Naive thymus-derived CD4-positive, alpha-beta T cell (primary cell): Measurements from ENCODE around the gene PLPPR5. TPM values are rescaled to one million over a fixed set of nuclear protein-coding genes. Genes with fewer than 3 reads are reported as not detected.

Experiments
- ATAC-seq: fragments of 150-1000 bp; cut with Tn5 transposase; 2 replicates; pipeline ENCODE4 v1.10.0; 2021; ENCODE audit warnings: mild to moderate bottlenecking, moderate library complexity
- CTCF ChIA-PET: fragments of 350-600 bp; sonication (Branson Sonifier 250); formaldehyde crosslinking; loops from one replicate; lab custom pipeline; 2021; ENCODE audit warnings: antibody characterized with exemption; lab: Charles Lee
- POLR2A ChIA-PET: fragments of 350-600 bp; sonication (Branson Sonifier 250); formaldehyde crosslinking; loops from one replicate; lab custom pipeline; 2021; ENCODE audit warnings: antibody characterized with exemption, inconsistent platforms; lab: Charles Lee
- DNase-seq, 9 donors: peaks; one replicate each; pipeline versions ENCODE4 v3.0.0 to v3.0.0-alpha.2; 2020 to 2022; ENCODE audit warnings: mixed read lengths in 1 of 9
- H3K27ac ChIP-seq: one replicate; pipeline ENCODE4 v1.7.0; 2013; ENCODE audit warnings: mild to moderate bottlenecking, low read depth, low read length, moderate library complexity
- H3K27me3 ChIP-seq, 2 donors: one replicate each; pipeline ENCODE4 v1.7.0; 2013; ENCODE audit warnings: low read length in 2 of 2, mild to moderate bottlenecking in 2 of 2, moderate library complexity in 2 of 2; ENCODE audit not compliant: control insufficient read depth in 2 of 2, insufficient read depth in 2 of 2
- H3K36me3 ChIP-seq, 3 experiments: 1 replicate in 2 of 3; 2 replicates in 1 of 3; pipeline ENCODE4 v1.7.0; 2013; ENCODE audit warnings: low read length in 3 of 3, mild to moderate bottlenecking in 3 of 3, moderate library complexity in 1 of 3; ENCODE audit not compliant: insufficient read depth in 3 of 3, control insufficient read depth in 2 of 3
- H3K4me1 ChIP-seq, 2 donors: one replicate each; pipeline ENCODE4 v1.7.0; 2013; ENCODE audit warnings: low read length in 2 of 2, mild to moderate bottlenecking in 2 of 2, moderate library complexity in 1 of 2; ENCODE audit not compliant: control insufficient read depth in 2 of 2, insufficient read depth in 2 of 2
- H3K4me3 ChIP-seq: 2 replicates; pipeline ENCODE4 v1.7.0; 2013; ENCODE audit warnings: mild to moderate bottlenecking, low read length
- H3K9me3 ChIP-seq, 3 experiments: 1 replicate in 2 of 3; 2 replicates in 1 of 3; pipeline ENCODE4 v1.7.0; 2013; ENCODE audit warnings: low read length in 3 of 3; ENCODE audit not compliant: control insufficient read depth in 2 of 3
- H3K27ac Mint-ChIP-seq, 9 donors: one replicate each; pipeline ENCODE4 v1.8.0; 2020 to 2022; ENCODE audit warnings: mixed read lengths in 9 of 9, mild to moderate bottlenecking in 8 of 9, moderate library complexity in 5 of 9, inconsistent platforms in 2 of 9
- H3K27me3 Mint-ChIP-seq, 5 donors: one replicate each; pipeline ENCODE4 v1.8.0; 2021 to 2022; ENCODE audit warnings: mixed read lengths in 5 of 5, mild to moderate bottlenecking in 1 of 5
- H3K36me3 Mint-ChIP-seq, 5 donors: one replicate each; pipeline ENCODE4 v1.8.0; 2020 to 2022; ENCODE audit warnings: mixed read lengths in 5 of 5, mild to moderate bottlenecking in 3 of 5, inconsistent platforms in 1 of 5
- H3K4me1 Mint-ChIP-seq, 7 donors: one replicate each; pipeline ENCODE4 v1.8.0; 2020 to 2022; ENCODE audit warnings: mixed read lengths in 7 of 7, mild to moderate bottlenecking in 3 of 7, inconsistent platforms in 1 of 7
- H3K4me3 Mint-ChIP-seq, 10 donors: one replicate each; pipeline ENCODE4 v1.8.0; 2020 to 2022; ENCODE audit warnings: mild to moderate bottlenecking in 10 of 10, mixed read lengths in 10 of 10, moderate library complexity in 6 of 10, inconsistent platforms in 2 of 10
- H3K9me3 Mint-ChIP-seq, 11 donors: one replicate each; pipeline ENCODE4 v1.8.0; 2020 to 2022; ENCODE audit warnings: mixed read lengths in 11 of 11, mild to moderate bottlenecking in 4 of 11, inconsistent platforms in 1 of 11, moderate library complexity in 1 of 11
- intact Hi-C, 2 donors: fragments of 100-400 bp; cut with micrococcal nuclease; formaldehyde crosslinking; loops; one replicate each; pipeline ENCODE4 v1.15.1; 2023
- polyA plus RNA-seq, 2 donors: library from polyadenylated mRNA; unstranded; fragments of 300-500 nt; fragmentation: Illumina TruSeq; gene quantifications; one replicate each; pipeline ENCODE4 v1.2.3, GENCODE V29; 2021
- total RNA-seq, 6 experiments: library from RNA in 5 of 6; stranded (reverse) in 5 of 6; gene quantifications; 1 replicate in 5 of 6; 2 replicates in 1 of 6; pipeline ENCODE4 v1.2.3 and lab custom pipeline; 2021 to 2026

The PLPPR5 gene
- total and polyA plus RNA-seq, 7 experiments from 2014 or later = not detected

DNA sequence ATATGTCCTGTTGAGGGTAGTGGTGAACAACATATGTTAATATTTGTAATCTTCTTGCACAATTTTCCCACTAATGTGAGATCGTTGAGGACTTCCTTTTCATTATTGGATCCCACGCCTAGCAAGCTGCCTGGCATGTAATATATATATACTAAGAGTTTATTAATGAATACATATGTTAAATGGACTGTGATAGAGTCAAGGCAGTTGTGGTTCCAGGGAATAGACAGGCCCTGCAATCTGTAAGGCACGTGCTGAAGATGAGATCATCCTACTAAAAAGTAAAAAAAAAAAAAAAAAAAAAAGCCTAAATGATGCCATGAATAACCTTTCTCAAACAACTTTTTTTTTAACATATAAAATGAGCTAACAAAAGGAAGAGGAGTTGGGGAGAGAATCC lies 28.9 kb downstream of the PLPPR5 start:
- H3K9me3 ChIP-seq = no peaks in the 10 kb centered on the region
- H3K27me3 ChIP-seq = no peaks in the 10 kb centered on the region
- H3K4me1 Mint-ChIP-seq = peaks cover 0 to 3% (median 0%) of the 10 kb centered on the region in 7 donors
- H3K27me3 Mint-ChIP-seq = peaks cover 0 to 8% (median 0%) of the 10 kb centered on the region in 5 donors
- ATAC-seq = no peak
- ChIA-PET CTCF (no interaction called here), POLR2A (no interaction called here)
- no peaks in the 10 kb centered on the region for H3K36me3 ChIP-seq
- no peaks in the 10 kb centered on the region for H3K4me1 ChIP-seq
- no peak overlapping the region for H3K4me3 Mint-ChIP-seq
- no peaks in the 10 kb centered on the region for H3K9me3 Mint-ChIP-seq
- DNase-seq = no peak
- no peak overlapping the region for H3K4me3 ChIP-seq
- intact Hi-C loops = no loop called here
- no peaks in the 10 kb centered on the region for H3K36me3 Mint-ChIP-seq
- no peak overlapping the region for H3K27ac Mint-ChIP-seq
- no peak overlapping the region for H3K27ac ChIP-seq

DNA sequence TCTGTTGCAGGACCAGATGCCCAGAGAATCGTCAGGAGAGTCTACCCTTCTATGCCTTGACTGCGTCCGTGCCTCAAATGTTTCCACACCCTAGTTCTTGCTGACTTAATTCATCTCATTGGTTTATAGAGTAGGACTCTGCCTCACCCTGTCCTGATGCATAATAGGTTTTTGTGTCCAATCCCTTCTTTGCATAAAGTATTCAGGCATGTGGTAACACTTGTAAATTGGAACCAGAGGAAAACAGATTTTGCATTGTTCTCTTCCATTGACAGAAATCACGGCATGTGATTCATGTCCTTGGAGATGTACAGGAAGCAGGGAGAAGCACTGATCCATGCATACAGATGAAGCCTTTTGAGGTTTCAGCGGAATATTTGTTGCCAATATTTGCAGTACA lies 29.5 kb downstream of the PLPPR5 start:
- H3K9me3 Mint-ChIP-seq = no peaks in the 10 kb centered on the region
- no peak overlapping the region for H3K4me3 Mint-ChIP-seq
- no peaks in the 10 kb centered on the region for H3K27me3 ChIP-seq
- H3K4me3 ChIP-seq = no peak overlapping the region
- H3K4me1 ChIP-seq = no peaks in the 10 kb centered on the region
- CTCF ChIA-PET = no interaction called here
- no peaks in the 10 kb centered on the region for H3K9me3 ChIP-seq
- no peaks in the 10 kb centered on the region for H3K36me3 Mint-ChIP-seq
- intact Hi-C loops = no loop called here
- H3K27ac ChIP-seq = no peak overlapping the region
- no peak for DNase-seq
- peaks cover 0 to 3% (median 0%) of the 10 kb centered on the region in 7 donors for H3K4me1 Mint-ChIP-seq
- POLR2A ChIA-PET = no interaction called here
- no peaks in the 10 kb centered on the region for H3K36me3 ChIP-seq
- ATAC-seq = no peak
- peaks cover 0 to 8% (median 0%) of the 10 kb centered on the region in 5 donors for H3K27me3 Mint-ChIP-seq
- H3K27ac Mint-ChIP-seq = no peak overlapping the region

DNA sequence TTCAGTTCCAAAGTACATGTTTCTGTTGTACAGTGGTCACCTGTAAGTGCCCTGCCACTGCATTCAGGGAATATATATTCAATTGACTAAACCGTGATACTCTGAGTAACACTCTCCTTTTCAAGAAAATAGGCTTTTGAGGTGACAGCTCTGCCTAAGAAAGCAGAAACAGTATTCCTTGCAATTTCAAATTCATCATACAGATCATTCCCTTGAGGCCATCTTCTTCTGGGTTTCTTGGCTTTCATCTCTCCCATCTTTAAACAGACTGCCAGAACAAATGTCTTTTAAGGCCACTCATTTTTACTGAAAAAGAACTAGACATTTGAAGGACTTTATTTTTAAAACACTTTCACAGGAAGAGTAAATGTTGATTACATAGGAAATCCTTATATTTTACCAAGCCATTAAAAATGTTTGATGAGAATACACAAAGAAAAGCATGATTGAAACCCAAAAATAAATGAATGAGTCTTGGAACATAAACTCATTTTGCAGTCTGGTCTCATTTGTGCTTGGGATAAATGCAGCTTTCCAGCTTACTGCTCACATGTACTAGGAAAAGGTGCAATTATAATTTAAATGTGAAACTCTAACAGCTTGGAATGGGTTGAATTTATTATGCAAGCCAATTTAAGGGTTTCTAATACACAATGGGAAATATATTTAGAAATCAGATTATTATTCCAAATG lies 34.7 kb downstream of the PLPPR5 start:
- no peaks in the 10 kb centered on the region for H3K9me3 ChIP-seq
- Mint-ChIP-seq H3K4me3 (no peak overlapping the region), H3K36me3 (no peaks in the 10 kb centered on the region), H3K27ac (no peak overlapping the region), H3K4me1 (peaks cover 0 to 15% (median 5%) of the 10 kb centered on the region in 7 donors), H3K9me3 (no peaks in the 10 kb centered on the region), H3K27me3 (peaks cover 0 to 19% (median 2%) of the 10 kb centered on the region in 5 donors)
- no peak overlapping the region for H3K27ac ChIP-seq
- H3K27me3 ChIP-seq = no peaks in the 10 kb centered on the region
- no peaks in the 10 kb centered on the region for H3K36me3 ChIP-seq
- no peak overlapping the region for H3K4me3 ChIP-seq
- intact Hi-C loops = no loop called here
- CTCF ChIA-PET = no interaction called here
- DNase-seq (no peak), ATAC-seq (no peak)
- H3K4me1 ChIP-seq = no peaks in the 10 kb centered on the region
- POLR2A ChIA-PET = no interaction called here

DNA sequence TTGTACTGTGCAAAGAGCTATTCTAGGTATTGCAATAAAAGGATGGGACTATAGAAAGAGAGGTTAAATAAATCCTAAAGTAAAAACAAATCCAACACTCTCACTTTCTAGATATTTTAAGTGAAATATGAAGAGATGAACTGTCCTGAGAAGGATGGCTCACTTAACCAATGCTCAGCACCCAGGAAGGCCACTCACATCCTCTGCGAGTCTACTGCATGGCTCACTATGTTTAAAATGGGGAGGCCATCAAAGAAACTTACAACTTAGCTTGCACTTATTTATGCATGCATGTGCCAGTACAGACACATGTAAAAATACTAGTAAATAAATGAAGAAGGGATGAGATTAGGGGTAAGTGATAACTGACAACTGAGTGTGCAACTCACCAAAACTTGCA lies 37.5 kb downstream of the PLPPR5 start:
- CTCF ChIA-PET = interaction anchor here (0.8 kb wide), 1 partner anchor 173 kb away, joined by 4 read pairs; no protein-coding TSS in a partner anchor
- H3K4me3 Mint-ChIP-seq = no peak overlapping the region
- H3K4me1 Mint-ChIP-seq = peaks cover 0 to 15% (median 5%) of the 10 kb centered on the region in 7 donors
- DNase-seq = no peak
- intact Hi-C loops = no loop called here
- no peaks in the 10 kb centered on the region for H3K36me3 Mint-ChIP-seq
- Histone ChIP-seq H3K4me3 (no peak overlapping the region), H3K27ac (no peak overlapping the region), H3K9me3 (no peaks in the 10 kb centered on the region), H3K36me3 (no peaks in the 10 kb centered on the region), H3K27me3 (no peaks in the 10 kb centered on the region), H3K4me1 (no peaks in the 10 kb centered on the region)
- no peak for ATAC-seq
- H3K9me3 Mint-ChIP-seq = no peaks in the 10 kb centered on the region
- POLR2A ChIA-PET = no interaction called here
- no peak overlapping the region for H3K27ac Mint-ChIP-seq
- peaks cover 0 to 15% (median 2%) of the 10 kb centered on the region in 5 donors for H3K27me3 Mint-ChIP-seq

DNA sequence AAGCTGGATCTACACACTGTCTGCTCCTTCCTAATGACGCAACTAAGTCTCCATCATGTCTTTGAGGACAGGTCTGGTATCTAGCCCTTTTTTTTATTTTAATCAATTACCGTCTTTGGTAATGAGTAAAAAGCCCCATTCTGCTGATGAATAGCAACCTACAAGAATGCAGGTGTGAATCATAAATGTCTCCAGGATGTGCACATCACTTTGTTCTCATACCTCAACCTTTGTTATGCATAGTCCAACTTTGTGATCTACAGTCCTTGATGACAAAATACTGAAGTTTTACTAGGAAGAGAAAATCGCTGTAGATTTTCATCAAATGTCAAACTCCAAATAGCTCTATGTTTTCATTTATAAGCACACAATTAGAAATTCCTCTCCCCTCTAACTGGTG lies 39.3 kb downstream of the PLPPR5 start:
- POLR2A ChIA-PET = interaction anchor here (0.7 kb wide), 1 partner anchor 170 kb away, joined by 3 read pairs; no protein-coding TSS in a partner anchor
- peaks cover 0 to 15% (median 5%) of the 10 kb centered on the region in 7 donors for H3K4me1 Mint-ChIP-seq
- H3K4me3 Mint-ChIP-seq = no peak overlapping the region
- H3K36me3 ChIP-seq = no peaks in the 10 kb centered on the region
- ATAC-seq = no peak
- H3K9me3 Mint-ChIP-seq = no peaks in the 10 kb centered on the region
- peaks cover 0 to 18% (median 2%) of the 10 kb centered on the region in 5 donors for H3K27me3 Mint-ChIP-seq
- intact Hi-C loops = no loop called here
- H3K27me3 ChIP-seq = no peaks in the 10 kb centered on the region
- no peak for DNase-seq
- no peaks in the 10 kb centered on the region for H3K36me3 Mint-ChIP-seq
- no peaks in the 10 kb centered on the region for H3K9me3 ChIP-seq
- no peak overlapping the region for H3K27ac ChIP-seq
- no peak overlapping the region for H3K27ac Mint-ChIP-seq
- CTCF ChIA-PET = no interaction called here
- H3K4me3 ChIP-seq = no peak overlapping the region
- H3K4me1 ChIP-seq = no peaks in the 10 kb centered on the region

DNA sequence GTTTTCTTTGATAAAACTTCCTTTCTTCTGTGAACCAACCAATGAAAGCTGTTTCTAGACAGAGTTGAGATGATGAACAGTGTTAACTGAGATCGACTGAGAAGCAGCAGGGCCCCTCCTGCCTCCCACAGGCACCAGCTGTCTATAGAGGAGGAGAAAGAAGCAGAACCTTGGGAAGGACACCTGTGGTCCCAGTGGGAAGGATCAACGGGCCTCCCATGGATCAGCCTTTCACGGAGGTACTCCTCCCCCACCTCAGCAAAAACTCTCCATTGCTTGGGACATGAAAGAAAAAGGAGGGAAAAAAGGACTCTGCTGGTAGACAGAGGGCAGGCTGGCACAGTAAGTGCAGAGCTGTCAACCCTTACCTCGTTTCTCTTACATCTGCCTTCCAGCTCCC lies 40.5 kb downstream of the PLPPR5 start:
- Histone ChIP-seq H3K4me1 (no peaks in the 10 kb centered on the region), H3K36me3 (no peaks in the 10 kb centered on the region), H3K27me3 (no peaks in the 10 kb centered on the region), H3K4me3 (no peak overlapping the region), H3K9me3 (no peaks in the 10 kb centered on the region), H3K27ac (no peak overlapping the region)
- CTCF ChIA-PET = no interaction called here
- intact Hi-C loops = no loop called here
- no peaks in the 10 kb centered on the region for H3K9me3 Mint-ChIP-seq
- peaks cover 0 to 8% (median 5%) of the 10 kb centered on the region in 7 donors for H3K4me1 Mint-ChIP-seq
- no peak overlapping the region for H3K4me3 Mint-ChIP-seq
- H3K36me3 Mint-ChIP-seq = no peaks in the 10 kb centered on the region
- H3K27ac Mint-ChIP-seq = no peak overlapping the region
- DNase-seq (no peak), ATAC-seq (no peak)
- peaks cover 0 to 18% (median 0%) of the 10 kb centered on the region in 5 donors for H3K27me3 Mint-ChIP-seq
- POLR2A ChIA-PET = no interaction called here
